Aorta (tissue), 5 donors: Measurements from ENCODE around the gene SPEF1. TPM values are rescaled to one million over a fixed set of nuclear protein-coding genes. Genes with fewer than 3 reads are reported as not detected.
"Not testable (repeated sequence)": the region's sequence is repeated elsewhere in the genome, so short reads cannot be mapped to it uniquely, and the experiment has no call there.

Source experiments
- ATAC-seq: fragments of 200-7000 bp; cut with Tn5 transposase; one replicate; pipeline ENCODE4 v1.9.1; 2022; ENCODE audit warnings: moderate library complexity; ENCODE audit not compliant: low FRiP score
- DNase-seq, 2 donors: peaks; one replicate each; pipeline ENCODE4 v3.0.0-alpha.2; 2020
- H3K27ac ChIP-seq, 2 donors: one replicate each; pipeline ENCODE4 v1.5.1; 2013; ENCODE audit warnings: low read length in 2 of 2, mild to moderate bottlenecking in 2 of 2, moderate library complexity in 2 of 2, control low read depth in 1 of 2, inconsistent platforms in 1 of 2, low read depth in 1 of 2
- H3K27me3 ChIP-seq, 2 donors: one replicate each; pipeline ENCODE4 v1.6.1; 2013; ENCODE audit warnings: control low read depth in 1 of 2, low read length in 1 of 2, mild to moderate bottlenecking in 1 of 2, moderate library complexity in 1 of 2; ENCODE audit not compliant: insufficient read depth in 2 of 2, control insufficient read depth in 1 of 2
- H3K36me3 ChIP-seq, 2 donors: one replicate each; pipeline ENCODE4 v1.6.1; 2013; ENCODE audit warnings: control low read depth in 1 of 2, low read length in 1 of 2, mild to moderate bottlenecking in 1 of 2; ENCODE audit not compliant: insufficient read depth in 2 of 2, control insufficient read depth in 1 of 2
- H3K4me1 ChIP-seq, 2 donors: one replicate each; pipeline ENCODE4 v1.6.1; 2013; ENCODE audit warnings: low read length in 2 of 2, control low read depth in 1 of 2, mild to moderate bottlenecking in 1 of 2, moderate library complexity in 1 of 2; ENCODE audit not compliant: insufficient read depth in 2 of 2, control insufficient read depth in 1 of 2
- H3K4me3 ChIP-seq, 2 donors: one replicate each; pipeline ENCODE4 v1.5.1; 2013; ENCODE audit warnings: low read length in 2 of 2, control low read depth in 1 of 2, mild to moderate bottlenecking in 1 of 2
- H3K9me3 ChIP-seq: one replicate; pipeline ENCODE4 v1.6.1; 2013; ENCODE audit warnings: mild to moderate bottlenecking, low read length; ENCODE audit not compliant: control insufficient read depth
- WGBS, 2 donors: extraction: QIAGEN DNeasy Blood & Tissue Kit; methylation state at CpG; one replicate each; pipeline ENCODE4 v1.1.7; 2013; 5-methylcytosine and 5-hydroxymethylcytosine counted together
- intact Hi-C, 2 donors: fragments of 100-400 bp; cut with DNase I; formaldehyde crosslinking; loops; one replicate each; pipeline versions ENCODE4 v1.14.2 to v1.15.0; 2022
- long read RNA-seq, 2 donors: library from polyadenylated mRNA; unstranded; transcript quantifications; one replicate each; pipeline ENCODE4 v2.0.0, GENCODE V29; 2020 to 2021
- polyA plus RNA-seq, 2 donors: library from polyadenylated mRNA; stranded (reverse); fragments of 200-250 nt; gene quantifications; one replicate each; pipeline ENCODE4 v1.2.3, GENCODE V29; 2013
- total RNA-seq, 2 donors: library from RNA; stranded (reverse); fragmentation: NEBNext Ultra II Directional; extraction: Animal tissue kit (Norgen Biotek cat#: 25700); gene quantifications; one replicate each; pipeline ENCODE4 v1.2.1, GENCODE V29; 2021
- donor health status: healthy with polysubstance abuse.
- donor health status: Bipolar disorder and iron deficiency.
- donor health status: DM: no; HTN: no; CAD: no.
- donor health status: DM: no; HTN: no; CAD: no.
- donor health status: DM: yes; HTN: yes; CAD: no.

SPEF1 gene
- total RNA-seq: not detected
- under 1 TPM in 1 of 2 donors, not detected in 1; 0.90 TPM for polyA plus RNA-seq
- long read RNA-seq, donor 1: 0 reads
- long read RNA-seq, donor 2: 0 reads

- 14 to 15% methylated on average over 28 of the region's 28 CpGs for WGBS, 2 donors
- H3K27ac ChIP-seq: peak within 1 kb of the TSS in 1 of 2 donors; percentile 23
- DNase-seq (peak; percentile 84 to 86), ATAC-seq (peak; percentile 89)
- intact Hi-C loops: loop anchor here in 1 of 2 donors (10.0 kb wide), 1 partner anchor 63 kb away; the partner anchor contains the start of gene MAVS
- H3K36me3 ChIP-seq: no peaks in the 10 kb centered on the region
- H3K27me3 ChIP-seq: no peaks in the 10 kb centered on the region
- H3K4me1 ChIP-seq: no peaks in the 10 kb centered on the region
- H3K4me3 ChIP-seq: no peak within 1 kb of the TSS
- no peaks in the 10 kb centered on the region for H3K9me3 ChIP-seq
Measured at GRCh38 chr20:3781153-3781910, at the start of gene SPEF1. Gene SPEF1 (minus strand): TSS chr20:3781448. CDS start chr20:3781287, 161 bp downstream.

- intact Hi-C loops, H3K36me3 ChIP-seq: not testable (repeated sequence)
- 97 to 98% methylated on average over 5 of the region's 5 CpGs for WGBS, 2 donors
Measured at GRCh38 chr20:3829891-3830290, 48.6 kb upstream of the SPEF1 start.

GRCh38 chr20:3828798-3829197, 47.5 kb upstream of the SPEF1 start:
- peaks cover 0 to 2% of the 10 kb centered on the region in 2 donors for H3K36me3 ChIP-seq
- ATAC-seq: no peak
- no peaks in the 10 kb centered on the region for H3K4me1 ChIP-seq
- intact Hi-C loops: no loop called here
- no peaks in the 10 kb centered on the region for H3K27me3 ChIP-seq
- H3K4me3 ChIP-seq: no peak overlapping the region
- no peak for DNase-seq
- 91% methylated on average over 3 of the region's 3 CpGs for WGBS, 2 donors
- H3K27ac ChIP-seq: no peak overlapping the region
- no peaks in the 10 kb centered on the region for H3K9me3 ChIP-seq

More at GRCh38 chr20:3829891-3830290, 48.6 kb upstream of the SPEF1 start:
- H3K27me3 ChIP-seq, H3K9me3 ChIP-seq, H3K4me3 ChIP-seq, ATAC-seq, DNase-seq, H3K27ac ChIP-seq, H3K4me1 ChIP-seq: not testable (repeated sequence)

- ATAC-seq (no peak), DNase-seq (no peak)
- peaks cover 0 to 2% of the 10 kb centered on the region in 2 donors for H3K36me3 ChIP-seq
- no peaks in the 10 kb centered on the region for H3K9me3 ChIP-seq
- no peaks in the 10 kb centered on the region for H3K4me1 ChIP-seq
- no peaks in the 10 kb centered on the region for H3K27me3 ChIP-seq
- no peak overlapping the region for H3K4me3 ChIP-seq
- intact Hi-C loops: no loop called here
- 78 to 80% methylated on average over 4 of the region's 4 CpGs for WGBS, 2 donors
- H3K27ac ChIP-seq: no peak overlapping the region
Measured at GRCh38 chr20:3826420-3826819, 45.2 kb upstream of the SPEF1 start.

GRCh38 chr20:3825526-3825925, 44.3 kb upstream of the SPEF1 start:
- 73 to 75% methylated on average over 7 of the region's 7 CpGs for WGBS, 2 donors
- H3K4me1 ChIP-seq: no peaks in the 10 kb centered on the region
- no peak for ATAC-seq

GRCh38 chr20:3823881-3824280, 42.6 kb upstream of the SPEF1 start:
- Histone ChIP-seq H3K36me3 (peaks cover 0 to 2% of the 10 kb centered on the region in 2 donors), H3K27me3 (no peaks in the 10 kb centered on the region), H3K4me1 (no peaks in the 10 kb centered on the region), H3K27ac (no peak overlapping the region), H3K4me3 (no peak overlapping the region), H3K9me3 (no peaks in the 10 kb centered on the region)
- no peak for DNase-seq
- intact Hi-C loops: no loop called here
- 91 to 92% methylated on average over 20 of the region's 20 CpGs for WGBS, 2 donors
- no peak for ATAC-seq

More at GRCh38 chr20:3825526-3825925, 44.3 kb upstream of the SPEF1 start:
- intact Hi-C loops: no loop called here
- H3K27me3 ChIP-seq: no peaks in the 10 kb centered on the region
- H3K9me3 ChIP-seq: no peaks in the 10 kb centered on the region
- H3K27ac ChIP-seq: no peak overlapping the region
- no peak overlapping the region for H3K4me3 ChIP-seq
- peaks cover 0 to 2% of the 10 kb centered on the region in 2 donors for H3K36me3 ChIP-seq
- no peak for DNase-seq

GRCh38 chr20:3821996-3822395, 40.7 kb upstream of the SPEF1 start:
- intact Hi-C loops: no loop called here
- no peaks in the 10 kb centered on the region for H3K27me3 ChIP-seq
- DNase-seq: no peak
- ATAC-seq: no peak
- no peak overlapping the region for H3K4me3 ChIP-seq
- no peaks in the 10 kb centered on the region for H3K9me3 ChIP-seq
- no peaks in the 10 kb centered on the region for H3K4me1 ChIP-seq
- peaks cover 0 to 2% of the 10 kb centered on the region in 2 donors for H3K36me3 ChIP-seq
- WGBS, 2 donors: 93 to 94% methylated on average over 14 of the region's 14 CpGs
- no peak overlapping the region for H3K27ac ChIP-seq

GRCh38 chr20:3820901-3821727, 39.9 kb upstream of the SPEF1 start:
- Histone ChIP-seq H3K27me3 (no peaks in the 10 kb centered on the region), H3K9me3 (no peaks in the 10 kb centered on the region), H3K36me3 (peaks cover 0 to 2% of the 10 kb centered on the region in 2 donors), H3K4me1 (no peaks in the 10 kb centered on the region), H3K4me3 (peak overlapping the region; percentile 62 to 70), H3K27ac (peak overlapping the region; percentile 69 to 79)
- DNase-seq (no peak), ATAC-seq (no peak)
- 31 to 33% methylated on average over 20 of the region's 20 CpGs for whole genome bisulfite sequencing, 2 donors
- intact Hi-C loops: loop anchor here in 1 of 2 donors (1.0 kb wide), 1 partner anchor 35 kb away; the partner anchor contains the start of gene CENPB
